GM18867 (cell line): ENCODE measurements around the gene ERICH6.
"Not testable (repeated sequence)": the region's sequence is repeated elsewhere in the genome, so short reads cannot be mapped to it uniquely, and the experiment has no call there.

Experiments used
- ATAC-seq: cut with Tn5 transposase; IDR thresholded peaks from one replicate; pipeline ENCODE4 v1.9.1; 2021; ENCODE audit warnings: mild to moderate bottlenecking, moderate library complexity; ENCODE audit not compliant: unreplicated experiment

Gene ERICH6

DNA sequence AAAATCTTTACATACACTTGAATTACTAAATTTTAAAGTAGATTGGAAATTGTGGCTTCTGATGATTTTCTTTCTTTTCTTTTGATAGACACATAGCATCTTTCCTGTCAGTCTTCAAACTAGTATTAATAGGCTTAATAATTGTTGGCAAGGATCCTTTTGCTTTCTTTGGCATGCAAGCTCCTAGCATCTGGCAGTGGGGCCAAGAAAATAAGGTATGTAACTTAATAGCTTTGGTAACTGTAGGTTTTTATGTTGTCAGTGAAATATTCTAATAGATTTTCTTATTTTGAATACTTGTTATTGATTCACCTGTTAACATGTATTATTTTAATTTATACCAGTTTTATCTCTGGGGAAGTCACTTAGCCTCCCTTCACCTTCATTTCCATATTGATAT is 80.8 kb downstream of the ERICH6 start:
- ATAC-seq = not testable (repeated sequence)

DNA sequence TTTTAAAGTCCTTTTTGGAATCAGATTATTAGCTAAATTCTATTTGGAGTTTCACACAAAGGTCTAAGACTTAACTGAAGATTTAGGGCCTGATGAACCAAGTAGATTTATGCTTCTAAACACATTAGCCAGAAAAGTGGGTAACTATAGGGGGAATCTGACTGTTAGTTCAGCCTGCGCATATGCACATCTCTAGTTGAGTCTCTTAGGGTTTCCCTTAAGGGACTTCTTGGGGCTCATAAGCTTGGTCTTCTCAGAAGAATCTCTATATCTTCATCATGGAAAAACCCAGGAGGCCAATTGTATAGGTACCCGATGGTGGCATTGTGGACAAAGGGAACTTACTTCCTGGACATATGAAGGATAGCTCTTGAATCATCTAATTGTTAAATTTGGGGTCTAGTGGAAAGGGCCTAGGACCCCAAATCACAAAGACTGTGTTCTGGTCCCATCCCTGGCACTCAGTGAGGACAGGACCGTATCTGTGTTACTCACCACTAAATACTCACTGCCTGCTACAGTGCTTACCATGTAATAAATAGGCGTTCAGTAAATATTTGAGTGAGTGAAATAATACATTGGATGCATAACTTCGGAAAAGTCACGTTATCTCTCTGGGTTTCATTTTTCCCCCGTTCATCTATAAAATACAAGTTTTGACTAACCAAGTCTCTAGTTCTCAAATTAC is 83.6 kb downstream of the ERICH6 start:
- no peak for ATAC-seq

DNA sequence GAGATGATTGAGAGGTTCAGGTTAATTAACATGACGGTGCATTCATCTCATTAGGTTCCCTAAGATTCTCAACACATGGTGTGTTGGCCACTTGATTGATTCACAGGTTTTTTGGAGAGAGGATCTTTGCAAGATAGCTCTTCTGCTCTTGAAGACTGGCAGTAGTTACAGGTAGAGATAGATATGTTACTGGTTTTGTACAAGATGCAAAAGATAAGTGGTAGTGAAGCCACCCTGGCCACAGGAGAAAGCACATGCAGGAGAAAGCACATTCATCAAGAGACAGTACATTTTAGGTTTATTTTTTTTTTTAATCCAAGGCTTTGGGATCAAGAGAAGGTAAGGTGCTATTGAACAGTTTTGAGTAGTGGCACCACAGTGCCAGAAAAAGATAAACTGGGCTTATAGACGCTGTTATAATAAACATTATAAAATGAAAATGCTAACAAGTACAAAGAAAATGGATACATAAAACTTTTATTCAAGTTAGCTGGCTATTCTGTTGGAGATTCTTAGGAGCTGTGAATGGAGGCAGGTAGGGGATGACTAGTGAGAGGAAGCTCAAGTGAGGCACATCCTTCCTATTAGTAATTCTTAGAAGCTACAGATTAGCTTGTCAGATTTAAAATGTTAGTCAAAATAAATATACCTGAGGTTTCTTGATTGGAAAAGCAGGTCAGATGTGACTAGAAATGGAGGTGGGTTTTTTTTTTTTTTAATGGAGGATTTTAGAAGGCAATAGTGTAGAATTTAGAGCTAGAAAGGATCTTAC is 89.8 kb downstream of the ERICH6 start:
- no peak for ATAC-seq

DNA sequence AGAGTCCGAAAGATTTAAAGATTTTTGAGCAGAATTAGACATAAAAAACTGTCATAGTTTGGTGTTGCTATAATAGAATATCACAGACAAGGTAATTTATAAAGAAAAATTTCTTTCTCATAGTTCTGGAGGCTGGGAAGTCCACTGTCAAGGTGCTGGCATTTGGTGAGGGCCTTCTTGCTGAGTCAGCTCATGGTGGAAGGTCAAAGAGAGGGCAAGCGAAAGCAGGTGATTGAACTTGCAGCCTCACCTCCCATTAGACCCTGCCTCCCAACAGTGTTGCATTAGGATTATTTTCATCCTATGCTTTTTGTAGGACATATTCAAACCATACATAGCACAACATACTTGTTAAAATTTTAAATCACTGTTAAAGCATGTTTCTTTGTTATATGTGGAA is 90.7 kb downstream of the ERICH6 start:
- ATAC-seq = no peak

DNA sequence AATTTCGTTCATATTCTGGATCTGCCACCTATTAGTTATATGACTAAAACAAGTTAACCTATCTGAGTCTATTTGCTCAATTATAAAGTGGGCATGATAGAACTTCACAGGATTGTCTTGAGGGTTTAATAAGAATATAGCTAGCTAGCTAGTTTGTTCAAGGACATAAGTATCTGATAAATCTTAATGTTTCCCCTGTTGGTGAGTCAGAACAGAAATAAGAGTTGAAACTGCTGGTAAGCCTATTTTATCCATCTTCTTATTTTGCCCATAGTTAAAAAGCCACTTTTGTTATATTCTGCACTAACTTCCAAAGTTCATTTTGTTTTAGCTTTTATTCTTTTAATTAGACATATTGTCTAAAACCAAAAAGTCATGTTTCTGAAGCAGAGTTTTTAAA is 91.2 kb downstream of the ERICH6 start:
- ATAC-seq = no peak

DNA sequence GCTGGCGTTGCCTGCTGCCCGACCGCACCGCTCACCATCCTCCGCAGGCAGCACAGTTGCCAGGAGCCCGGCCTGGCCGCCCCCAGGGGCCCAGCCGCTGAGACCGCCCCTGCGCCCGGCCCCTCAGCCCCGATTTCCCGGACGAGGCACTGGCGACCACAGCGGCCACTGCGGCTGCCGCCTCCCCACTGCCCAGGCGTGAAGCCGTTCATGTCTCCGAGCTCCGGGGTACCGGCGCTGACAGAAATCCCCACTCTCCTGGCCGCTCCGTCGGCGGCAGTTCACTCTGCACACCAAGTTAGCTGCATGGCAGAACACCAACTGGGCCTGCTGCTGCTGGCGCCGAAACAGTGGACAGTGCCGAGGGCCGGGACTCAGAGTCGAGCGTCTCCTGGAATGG is 92.1 kb downstream of the ERICH6 start:
- no peak for ATAC-seq

DNA sequence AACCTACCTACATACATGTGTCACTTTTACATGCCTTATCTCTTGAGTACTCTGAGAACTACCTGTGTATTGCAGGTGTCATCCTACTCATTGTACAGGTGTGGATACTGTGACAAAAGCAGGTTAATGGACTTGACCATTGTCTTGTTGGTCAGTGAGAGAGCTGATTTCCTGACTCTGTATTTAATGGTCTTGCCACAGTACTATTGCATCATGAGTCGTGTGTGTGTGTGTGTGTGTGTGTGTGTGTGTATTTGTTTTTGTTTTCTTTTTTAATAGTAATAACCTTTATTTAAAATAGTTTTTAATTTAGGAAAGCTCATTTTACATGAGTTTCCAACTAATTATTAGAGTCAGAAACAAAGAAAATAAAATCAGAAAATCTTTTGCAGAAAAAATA is 92.9 kb downstream of the ERICH6 start:
- no peak for ATAC-seq

DNA sequence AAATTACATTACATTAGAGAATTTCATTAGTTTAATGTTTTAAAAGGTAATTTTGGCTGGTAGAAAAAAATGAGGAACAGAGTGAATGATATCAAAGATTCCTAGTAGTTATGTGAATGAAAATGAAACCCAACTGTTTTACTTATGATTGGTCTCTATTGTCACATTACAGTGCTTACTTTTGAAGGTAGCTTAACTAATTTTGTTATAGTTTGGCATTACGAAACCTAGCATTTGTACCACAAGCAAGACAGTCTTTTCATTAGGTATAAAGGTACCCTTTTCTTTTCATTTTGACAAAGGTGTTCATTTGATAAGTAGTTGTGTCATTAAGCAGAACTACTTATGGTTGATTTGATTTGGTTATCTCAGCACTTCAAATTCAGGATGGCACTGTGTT is 93.7 kb downstream of the ERICH6 start:
- no peak for ATAC-seq
